Stimulated activated CD8-positive, alpha-beta memory T cell treated with anti-CD3 and anti-CD28 coated beads, Interleukin-15, amount 100 ng/mL, for 24 hours (primary cell): ENCODE measurements around the gene TNFRSF25.
"Not testable (repeated sequence)": the region's sequence is repeated elsewhere in the genome, so short reads cannot be mapped to it uniquely, and the experiment has no call there.

Experiments used
- DNase-seq: peaks from one replicate; pipeline ENCODE4 v3.0.0-alpha.2; 2020; ENCODE audit warnings: low read depth

The TNFRSF25 gene

DNA sequence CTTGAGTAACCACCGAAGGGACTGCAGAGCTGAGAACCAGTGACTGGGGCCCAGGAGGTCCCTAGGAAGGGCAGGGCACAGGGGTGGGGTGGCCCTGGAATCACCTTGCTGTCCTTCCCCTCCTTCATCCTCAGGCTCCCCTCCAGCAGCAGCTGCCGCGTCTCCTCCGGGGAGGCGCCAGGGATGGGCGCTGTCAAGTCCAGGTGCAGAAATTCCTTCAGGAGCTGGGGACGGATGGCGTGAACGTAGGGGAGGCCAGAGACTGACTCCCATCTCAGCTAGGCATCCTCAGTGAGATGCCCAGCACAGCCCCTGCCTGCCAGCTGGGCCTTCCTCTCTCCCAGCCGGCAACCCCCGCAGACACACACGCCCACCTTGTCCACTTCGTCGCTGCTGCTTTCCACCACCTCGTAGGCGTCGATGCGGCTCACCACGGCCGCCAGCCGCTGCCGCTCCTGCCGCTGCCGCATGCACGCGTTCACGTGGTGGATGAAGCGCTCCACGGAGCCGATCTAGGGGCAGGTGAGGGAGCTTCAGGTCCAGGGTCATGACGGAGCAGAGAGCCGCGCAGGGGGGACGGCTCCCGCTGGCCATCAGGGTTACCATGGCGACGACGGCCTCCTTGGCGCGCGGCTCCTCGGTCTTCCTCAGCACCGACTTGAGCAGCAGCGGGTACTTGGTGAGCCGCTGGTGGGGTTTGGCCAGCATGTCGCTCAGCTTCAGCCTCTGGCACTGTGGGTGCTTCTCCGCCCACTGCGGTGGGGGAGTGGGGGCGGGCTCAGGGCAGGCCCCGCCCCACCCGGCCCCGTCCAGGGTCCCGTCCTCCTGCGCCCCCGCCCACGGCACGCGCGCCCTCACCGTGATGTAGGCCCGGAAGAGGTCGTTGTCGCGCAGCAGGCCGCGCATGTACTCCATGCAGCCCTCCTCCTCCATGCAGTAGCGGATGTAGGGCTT is 4.4 kb upstream of the TNFRSF25 start:
- no peak for DNase-seq

DNA sequence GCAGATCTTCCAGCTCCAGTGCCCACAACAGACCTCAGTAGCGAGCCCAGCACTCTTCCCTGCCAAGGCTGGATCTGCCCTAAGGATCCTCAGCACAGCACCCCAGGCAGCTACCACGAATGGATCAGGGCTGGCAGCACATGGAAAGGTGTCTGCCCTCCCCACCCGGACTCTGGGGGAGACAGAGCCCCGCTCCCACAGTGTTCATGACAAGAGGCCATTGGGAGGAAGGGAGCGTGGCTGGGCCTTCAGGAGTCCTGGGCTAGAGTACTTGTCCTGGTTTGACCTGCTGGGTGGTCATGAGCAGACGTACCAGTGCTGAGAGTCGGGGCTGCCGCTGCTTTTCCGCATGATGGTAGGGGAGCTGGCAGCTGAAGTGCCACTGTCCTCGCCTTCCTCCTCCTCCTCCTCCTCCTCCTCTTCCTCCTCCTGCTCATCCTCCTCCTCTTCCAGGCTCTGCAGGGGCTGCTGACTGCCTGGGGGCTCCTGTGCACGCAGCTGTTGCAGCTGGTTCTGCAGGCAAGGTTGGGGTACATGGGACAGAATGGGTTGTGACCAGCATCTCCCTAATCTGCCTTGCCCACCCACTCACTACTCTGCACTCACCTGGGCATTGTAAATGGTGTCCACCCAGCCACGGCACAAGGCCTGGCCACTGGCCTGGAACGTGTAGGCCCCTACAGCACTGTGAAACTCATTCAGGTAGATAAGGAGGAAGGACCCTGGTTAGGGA is 2.9 kb upstream of the TNFRSF25 start:
- DNase-seq = no peak

DNA sequence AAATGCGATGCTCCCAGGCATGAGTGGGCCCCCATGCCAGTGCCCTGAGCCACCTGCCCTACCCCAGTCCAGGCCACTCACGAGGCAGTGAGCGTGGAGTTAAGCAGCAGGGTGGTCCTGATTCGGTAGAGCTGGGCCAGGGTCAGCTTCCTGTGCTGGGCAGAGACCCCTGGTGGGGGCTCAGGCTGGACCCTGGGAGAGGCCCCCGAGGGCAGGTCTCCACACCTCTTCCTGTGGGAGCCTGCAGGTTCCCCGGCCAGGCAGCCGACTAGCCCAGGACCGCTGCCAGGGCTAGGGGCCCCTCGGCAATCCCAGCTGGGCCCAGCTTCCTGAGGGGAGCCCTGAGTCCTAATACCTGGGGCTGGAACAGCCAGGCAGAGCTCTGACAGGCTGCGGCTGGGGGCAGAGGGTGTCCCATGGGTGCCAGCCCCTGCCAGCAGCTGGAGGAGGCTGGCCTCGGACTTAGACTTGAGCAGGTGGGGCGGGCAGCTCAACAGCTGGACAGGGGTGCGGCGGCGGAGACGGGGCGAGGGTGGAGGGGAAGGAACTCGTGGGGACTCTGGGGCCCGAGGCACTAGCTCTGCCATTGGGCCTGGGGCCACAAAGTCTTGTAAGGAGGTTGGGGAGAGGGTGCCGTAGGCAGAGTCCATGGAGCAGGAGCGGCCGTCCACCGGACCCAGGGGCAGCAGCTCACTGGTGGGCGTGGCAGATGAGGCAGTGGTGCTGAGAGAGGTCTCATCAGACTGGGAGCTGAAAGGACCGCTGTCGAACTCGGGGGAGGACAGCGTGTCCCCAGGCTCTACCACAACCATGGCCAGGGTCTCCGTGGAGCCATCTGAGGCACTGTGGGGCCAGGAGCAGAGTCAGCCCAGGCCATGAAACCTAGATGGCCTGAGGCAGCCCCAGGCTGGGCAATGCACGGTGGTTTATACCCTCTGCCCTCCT is 2.0 kb upstream of the TNFRSF25 start:
- no peak for DNase-seq

DNA sequence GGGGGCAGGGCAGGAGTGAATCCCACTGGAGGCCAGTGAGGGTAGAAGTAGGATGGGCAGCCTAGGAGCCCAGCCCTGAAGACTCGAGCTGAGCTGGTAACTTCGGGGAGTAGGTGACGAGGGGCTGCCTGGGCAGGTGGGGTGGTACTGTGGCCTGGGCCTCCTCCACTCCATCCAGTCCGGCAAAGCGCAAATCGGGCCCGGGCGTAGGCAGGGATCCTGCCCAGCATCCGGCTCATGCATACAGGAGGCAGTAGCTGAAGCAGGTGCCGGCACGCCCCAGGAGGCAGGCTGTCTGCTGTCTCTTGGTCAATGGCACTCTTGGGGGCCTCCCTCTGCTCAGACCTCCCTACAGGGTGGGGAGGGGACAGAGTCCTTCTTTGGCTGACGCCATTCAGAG is 1.3 kb upstream of the TNFRSF25 start:
- DNase-seq = no peak

DNA sequence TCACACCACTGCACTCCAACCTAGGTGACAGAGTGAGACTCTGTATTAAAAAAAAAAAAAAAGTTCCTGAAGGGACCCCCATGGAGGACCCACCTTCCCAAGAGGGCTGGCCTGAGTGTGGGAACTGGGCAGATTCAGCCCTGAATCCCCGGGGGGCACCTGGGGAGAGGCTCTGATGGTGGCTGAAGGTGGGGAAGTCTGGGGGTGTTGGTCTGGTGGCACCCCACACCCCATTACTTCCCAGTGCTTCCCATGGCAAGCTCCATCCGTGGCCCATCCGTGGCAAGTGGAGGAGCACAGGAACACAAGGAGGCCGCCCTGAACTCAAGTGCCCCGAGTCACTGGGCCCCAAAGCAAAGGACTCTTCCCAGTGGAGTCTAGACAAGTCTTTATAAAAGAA is 778 bp upstream of the TNFRSF25 start:
- DNase-seq = no peak

DNA sequence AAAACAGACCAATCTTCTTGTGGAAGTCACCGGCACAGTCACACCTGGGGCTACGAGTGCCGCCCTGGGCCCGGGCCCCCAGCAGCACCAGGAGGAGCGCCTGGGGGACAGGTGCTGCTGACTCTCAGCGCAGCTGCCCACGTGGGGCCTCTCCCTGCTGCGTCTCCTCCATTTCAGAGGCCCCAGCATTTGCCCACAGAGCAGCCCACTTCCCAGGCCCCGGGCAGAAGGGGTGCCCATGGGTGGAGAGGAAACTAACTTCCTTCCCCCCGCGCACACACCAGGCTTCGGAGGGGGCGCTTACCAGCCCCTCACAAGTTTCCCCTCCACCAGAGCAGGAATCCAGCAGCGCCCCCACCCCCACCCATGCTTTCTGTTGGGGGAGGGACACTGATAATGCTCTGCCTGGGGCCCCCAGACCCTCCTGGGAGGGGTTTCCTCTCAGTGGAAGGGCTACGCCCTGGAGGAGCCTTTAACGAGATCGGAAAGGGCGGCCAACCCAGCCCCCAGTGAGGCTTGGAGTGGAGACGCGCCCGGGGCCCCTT is 440 bp downstream of the TNFRSF25 start:
- no peak for DNase-seq

DNA sequence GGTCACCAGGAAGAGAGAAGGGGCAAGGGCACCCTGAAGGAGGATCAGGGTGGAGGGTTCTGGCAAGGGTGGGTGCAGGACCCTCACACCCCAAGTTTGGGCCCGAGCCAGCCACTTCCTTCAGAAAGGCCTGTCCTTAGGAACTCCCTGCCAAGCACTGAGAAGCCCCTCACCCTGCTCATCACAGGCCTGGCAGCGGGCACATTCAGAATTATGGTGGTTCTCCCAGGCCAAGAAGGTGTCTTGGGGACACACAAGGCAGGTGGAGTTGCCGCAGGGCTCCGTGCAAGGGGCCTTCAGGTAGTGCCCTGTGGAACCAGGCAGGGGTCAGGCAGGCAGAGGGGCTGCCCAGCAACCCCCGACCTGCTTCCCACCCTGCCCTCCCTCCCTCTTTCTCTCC is 1.1 kb downstream of the TNFRSF25 start:
- no peak for DNase-seq

DNA sequence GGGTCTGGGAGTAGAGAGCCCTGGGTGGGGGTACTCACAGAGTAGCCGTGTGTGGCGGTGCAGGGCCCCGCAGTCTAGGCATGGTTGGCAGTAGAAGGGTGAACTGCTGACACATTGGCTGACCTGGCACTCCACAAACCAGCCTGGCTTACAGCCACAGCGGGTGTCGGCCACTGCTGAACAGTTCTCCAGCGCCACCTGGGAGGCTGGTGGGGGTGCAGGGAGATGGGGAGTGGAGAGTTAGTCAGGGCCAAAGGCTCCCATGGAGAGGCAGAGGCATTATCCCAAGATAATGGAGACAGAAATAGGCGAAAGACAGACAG is 1.5 kb downstream of the TNFRSF25 start:
- no peak for DNase-seq

DNA sequence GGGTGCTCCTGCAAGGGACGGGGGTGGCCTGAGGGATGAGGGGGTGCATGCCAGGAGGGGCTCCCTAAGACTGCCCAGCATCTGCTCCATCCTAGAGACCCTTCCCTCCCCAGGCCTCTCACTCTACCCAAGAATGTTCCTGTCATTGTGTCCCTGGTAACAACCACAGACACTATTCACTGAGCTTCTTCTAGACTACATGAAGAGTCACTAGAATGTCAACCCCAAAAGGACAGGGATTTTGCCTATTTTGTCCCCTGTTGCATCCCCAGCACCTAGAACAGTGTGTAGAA is 2.9 kb downstream of the TNFRSF25 start:
- no peak for DNase-seq

DNA sequence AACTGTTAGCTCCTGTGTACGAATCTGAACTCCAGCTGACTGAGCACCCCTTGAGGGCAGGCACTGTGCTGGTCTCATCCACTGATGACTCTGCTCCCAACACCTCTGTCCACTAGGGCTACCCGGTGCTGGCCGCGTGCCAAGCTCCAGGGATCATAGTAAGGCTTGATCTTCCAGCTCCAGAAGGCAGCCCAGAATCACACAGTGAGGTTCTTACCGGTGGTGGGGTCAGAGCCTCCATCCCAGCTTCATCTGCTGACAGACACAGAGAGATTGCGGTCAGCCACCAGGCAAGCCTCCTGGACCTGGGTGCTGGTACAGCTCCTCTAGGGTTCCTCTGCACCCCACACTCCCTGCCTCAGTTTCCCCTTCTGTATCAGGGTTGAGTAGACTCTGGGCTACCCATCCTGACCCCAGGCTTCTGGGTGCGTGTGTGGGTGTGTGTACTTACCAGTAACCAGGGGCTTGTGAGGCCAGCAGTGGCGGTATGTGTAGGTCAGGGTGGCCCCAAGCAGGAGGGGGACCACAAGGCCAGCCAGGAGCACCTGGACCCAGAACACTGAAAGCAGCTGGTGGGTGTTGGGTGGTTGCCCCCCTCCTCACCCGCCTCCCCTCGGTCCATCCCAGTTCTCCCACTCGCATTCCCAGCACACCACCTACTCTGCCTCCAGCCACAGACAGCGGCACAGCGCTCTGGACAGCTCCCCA is 3.4 kb downstream of the TNFRSF25 start:
- no peak for DNase-seq

DNA sequence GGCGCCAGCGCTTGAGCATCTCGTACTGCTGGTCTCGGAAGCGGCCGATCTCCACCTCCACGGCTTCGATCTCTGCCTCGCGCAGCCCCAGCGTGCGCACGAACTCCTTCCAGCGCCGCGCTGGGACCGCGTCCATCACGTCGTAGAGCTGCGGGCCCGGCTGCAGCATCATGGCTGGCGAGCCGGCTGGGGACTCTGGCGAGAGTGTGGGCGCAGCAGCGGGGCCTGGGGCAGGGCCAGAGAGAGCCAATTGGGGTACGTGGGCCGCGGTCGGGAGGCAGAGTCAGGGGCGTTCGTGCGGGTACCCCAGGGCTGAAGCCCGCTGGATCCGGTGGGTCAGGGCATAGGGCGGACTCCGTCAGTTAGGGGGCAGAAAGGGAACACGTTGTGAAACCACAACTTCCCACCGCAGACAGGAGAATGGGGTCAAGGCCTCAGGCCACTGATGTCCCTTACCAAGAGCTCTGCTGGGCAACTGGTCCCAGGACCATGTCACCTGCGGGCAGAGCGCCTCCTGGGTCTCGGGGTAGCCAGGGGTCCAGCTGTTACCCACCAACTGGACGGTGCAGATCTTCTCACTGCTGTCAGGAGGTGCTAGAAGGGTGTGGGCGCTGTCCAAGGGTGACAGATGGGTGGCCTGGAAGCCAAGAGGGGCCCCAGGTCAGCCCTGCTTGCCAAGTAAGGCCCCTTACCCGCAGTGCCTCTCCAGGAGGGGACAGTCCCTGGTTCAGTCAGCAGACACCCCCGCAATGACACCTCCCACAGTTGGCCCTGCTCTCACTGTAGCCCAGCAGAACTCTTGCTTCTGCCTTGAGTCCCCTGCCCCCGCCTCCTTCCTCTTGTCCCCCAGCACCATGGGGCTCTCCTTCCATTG is 4.2 kb downstream of the TNFRSF25 start:
- no peak for DNase-seq

DNA sequence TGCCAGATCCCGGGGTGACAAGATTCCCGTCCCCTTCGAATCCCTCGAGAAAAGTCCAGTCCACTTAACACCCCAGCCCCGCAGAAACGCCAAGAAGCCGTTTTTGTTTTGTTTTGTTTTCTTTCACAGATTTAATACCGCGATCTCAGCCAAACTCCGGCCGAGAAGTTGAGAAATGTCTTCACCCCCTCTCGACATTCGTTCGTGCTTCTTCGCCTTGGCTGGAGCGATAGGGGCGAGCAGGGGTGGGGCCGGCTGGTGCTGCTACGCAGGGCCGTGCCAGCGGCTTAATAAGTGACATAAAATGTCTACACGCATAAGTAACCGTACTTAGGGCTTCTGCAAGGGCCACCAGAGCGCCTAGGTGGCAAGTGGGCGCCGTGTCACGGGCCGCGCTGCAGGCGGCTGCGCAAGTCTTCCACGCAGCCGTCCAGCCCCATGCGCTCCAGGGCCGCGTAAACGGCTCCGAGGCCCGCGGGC is 4.9 kb downstream of the TNFRSF25 start:
- DNase-seq = no peak

DNA sequence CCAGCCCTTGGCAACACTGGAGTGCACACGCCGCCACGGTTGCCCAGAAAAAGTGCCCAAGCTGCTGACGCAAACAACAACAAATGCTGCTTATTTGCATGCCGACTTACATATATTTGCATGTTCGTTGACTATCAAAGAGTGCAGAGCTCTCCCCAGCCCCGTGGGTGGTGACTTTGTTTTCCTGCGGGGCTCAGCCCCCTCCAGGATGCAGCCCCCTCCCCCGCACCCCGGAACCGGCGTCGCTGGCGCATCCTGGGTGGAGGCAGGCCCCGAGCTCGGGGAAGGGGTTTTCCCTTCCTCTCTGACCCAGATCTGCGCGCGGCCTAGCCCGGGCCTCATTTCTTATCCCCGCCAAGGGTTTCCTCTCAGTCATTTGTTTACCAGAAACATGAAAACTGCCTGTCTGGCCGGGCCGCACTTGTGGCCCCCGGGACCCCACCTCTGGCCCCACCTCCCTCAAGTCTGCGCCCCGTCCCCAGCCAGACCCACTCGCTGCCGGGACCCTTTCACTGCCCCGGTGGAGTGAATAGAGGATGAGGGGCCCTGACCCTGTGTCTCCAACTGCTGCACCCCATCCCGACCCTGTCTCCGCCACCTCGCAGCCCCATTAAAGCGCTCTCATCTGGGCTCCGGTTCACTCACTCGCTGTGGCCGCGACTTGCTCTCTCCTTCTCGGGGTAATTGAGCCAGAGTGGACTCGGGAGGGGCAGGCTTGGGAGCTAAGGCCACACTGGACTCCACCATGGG is 5.5 kb downstream of the TNFRSF25 start:
- DNase-seq = peak; percentile 50

DNA sequence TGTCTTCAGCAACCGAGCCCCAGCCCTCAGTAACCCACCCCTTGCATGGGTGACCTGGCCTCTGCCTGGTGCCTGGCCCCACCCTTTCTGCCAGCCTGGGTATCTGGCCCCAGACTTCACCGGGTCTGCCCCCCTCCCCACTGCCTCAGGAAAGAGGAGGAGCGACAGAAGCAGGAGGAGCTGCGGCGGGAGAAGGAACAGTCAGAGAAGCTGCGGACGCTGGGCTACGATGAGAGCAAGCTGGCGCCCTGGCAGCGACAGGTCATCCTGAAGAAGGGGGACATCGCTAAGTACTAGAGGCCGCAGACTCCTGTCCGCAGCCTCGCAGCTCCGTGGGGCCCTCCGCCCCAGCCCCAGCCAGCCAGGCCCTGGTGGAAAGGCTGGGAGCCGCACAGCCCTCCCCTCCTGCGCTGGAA is 6.1 kb downstream of the TNFRSF25 start:
- DNase-seq = no peak

DNA sequence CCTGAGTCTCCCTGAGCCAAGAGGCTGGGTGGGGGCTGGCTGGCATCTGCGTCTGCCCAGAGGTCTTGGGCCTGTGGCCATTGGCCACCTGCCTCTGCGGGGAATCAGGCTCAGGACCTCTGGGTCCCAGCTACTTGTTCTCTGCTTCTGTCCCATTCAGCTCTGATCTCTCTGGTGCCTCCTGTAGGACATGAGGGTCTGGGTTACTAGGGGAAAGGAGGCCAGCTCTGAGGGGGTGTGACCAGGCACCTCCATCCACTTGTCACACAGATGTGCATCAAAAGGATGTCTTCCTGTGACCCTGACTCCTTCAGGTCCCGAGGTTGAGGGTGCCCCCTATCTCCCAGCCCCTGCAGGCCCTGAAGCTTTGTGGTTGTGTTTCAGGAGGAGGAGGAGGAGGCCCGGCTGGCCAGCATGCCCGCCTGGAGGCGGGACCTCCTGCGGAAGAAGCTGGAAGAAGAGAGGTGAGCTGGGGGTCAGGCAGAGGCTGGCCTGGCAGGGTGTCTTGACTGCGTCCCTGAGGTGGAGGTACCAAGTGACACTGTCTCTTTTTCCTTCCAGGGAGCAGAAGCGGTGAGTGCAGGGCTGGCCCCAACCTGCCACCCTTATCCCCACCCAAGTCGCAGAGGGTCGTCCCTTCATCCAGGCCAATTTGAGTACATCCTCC is 9.0 kb downstream of the TNFRSF25 start:
- DNase-seq = no peak

DNA sequence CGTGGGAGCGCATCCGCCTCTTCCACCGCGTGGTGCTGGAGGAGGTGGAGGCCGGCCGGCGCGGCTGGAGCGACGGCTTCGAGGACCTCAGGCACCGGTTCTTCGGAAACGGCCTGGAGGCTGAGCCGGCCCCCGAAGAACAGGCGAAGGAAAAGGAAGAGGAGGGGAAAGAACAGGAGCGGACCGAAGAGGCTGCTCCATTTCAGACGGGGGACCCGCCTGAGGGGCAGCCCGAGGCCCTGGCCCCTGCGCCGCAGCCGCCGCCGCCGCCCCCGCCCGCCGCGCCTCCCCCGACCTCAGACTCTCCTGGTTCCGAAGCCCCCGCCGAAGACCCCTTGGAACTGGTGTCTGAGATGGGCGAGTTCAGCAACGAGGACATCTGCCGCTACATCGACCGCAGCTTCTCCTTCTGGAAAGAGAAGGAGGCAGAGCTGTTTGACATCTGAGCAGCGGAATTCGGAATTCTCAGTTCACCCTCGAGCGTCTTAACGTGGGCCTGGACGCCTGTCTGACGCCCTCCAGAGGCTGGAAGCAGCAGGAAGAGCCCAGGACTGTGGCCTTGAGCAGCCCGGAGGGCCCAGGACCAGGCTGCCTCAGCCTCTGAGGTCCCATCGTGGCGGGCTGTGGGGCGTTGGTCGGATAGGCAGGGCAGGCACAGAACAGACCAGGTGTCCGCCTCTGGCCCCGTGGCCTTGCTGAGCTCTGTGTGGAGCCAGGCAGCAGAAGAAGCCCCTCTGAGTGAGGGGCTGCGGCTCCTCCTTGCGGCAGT is 10.0 kb downstream of the TNFRSF25 start:
- not testable (repeated sequence) for DNase-seq

DNA sequence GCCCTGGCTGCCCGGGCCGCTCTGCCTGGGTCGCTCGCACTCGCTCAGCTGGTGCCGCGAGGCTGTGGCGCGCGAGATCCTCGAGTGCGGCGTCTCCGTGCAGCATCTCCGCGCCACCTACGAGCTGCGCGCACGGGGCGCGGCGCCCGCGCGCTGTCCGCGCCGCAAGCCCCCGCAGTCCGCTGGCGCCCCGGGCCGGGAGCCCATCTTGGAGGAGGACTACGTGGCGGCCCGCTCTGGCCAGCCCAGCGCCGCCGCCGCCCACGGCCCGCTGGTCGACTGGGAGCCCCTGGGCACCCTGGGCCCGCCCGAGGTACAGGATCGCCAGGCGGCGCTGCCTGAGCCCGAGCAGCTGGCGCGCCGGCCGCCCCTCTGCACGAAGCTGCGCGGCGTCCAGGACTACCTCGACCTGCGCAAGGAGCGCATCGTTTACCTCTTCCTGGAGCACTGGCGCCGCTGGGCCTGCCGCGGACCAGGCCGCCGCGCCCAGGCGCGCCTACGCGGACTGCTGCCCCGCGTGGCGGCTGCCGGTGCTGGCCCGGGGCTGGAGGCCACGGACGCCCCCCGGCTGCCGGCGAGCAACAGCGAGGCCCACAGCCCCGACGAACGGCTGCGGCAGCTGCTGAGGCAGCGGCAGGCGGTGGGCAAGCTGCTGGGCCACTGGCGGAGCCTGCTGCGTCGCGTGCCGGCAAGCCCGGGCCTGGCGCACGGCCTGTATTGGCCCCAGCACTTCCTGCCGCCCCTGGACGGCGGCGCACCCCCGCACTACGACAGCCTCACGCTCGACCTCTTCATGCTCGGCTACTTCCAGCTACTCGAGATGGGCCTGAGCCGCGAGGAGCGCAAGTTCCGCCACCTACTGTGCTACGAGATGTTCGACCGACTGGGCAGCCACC is 10.9 kb downstream of the TNFRSF25 start:
- DNase-seq = no peak
